ENCODE results near the gene CNOT3.

The CNOT3 gene

DNA sequence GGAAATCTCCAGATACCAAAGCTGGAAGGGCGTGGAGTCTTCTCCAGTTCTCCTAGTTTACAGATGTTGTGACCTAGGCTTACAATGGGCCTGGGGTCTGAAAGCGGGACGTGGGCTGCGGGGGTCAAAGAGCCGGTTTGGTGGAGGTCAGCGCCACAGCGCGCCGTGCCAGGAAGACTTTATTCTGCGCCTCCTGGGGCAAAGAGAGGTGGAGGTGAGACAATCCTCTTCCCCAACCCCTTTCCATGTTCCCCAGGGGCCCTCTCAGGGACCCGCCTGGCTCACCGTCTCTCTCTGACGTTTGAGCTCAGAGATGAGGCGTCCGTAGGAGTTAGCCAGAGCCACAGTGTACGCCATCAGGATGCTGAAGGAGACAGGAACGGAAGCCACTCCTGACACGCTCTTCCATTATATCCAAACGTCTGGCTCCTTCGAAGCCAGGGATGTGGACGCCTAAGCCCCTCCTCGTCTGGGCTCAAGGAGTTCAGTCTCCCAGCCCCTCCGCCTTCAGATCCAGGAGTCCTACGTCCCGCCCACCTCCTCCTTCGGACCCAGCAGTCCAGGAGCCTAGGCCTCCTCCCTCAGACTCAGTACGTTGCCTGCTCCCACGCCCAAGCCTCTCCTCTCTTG, 22.7 kb downstream of the CNOT3 start:
- Histone ChIP-seq H4K20me1 (peaks cover 0 to 43% (median 35%) of the 10 kb centered on the region in 11 experiments; a peak in 16 of 22 replicates), H3K9me3 (replicated peaks in 1 of 11) (peaks cover 0 to 8% (median 0%) of the 10 kb centered on the region in 11 experiments; a peak in 4 of 22 replicates), H3K4me2 (peak overlapping the region; percentile 87 to 99 (median 98)), H3K4me1 (peaks cover 49 to 72% (median 60%) of the 10 kb centered on the region in 10 experiments), H3K36me3 (peaks cover 28 to 32% (median 30%) of the 10 kb centered on the region in 11 experiments), H3K27me3 (no peaks in the 10 kb centered on the region), H3K27ac (peak overlapping the region; percentile 71 to 91 (median 83)), H3K9ac (peak overlapping the region; percentile 83 to 91 (median 85)), H3K4me3 (peak overlapping the region; percentile 60 to 80 (median 70))
- TF ChIP-seq Cebpa-rat (IDR thresholded peaks at IDR 0.05) = no peak

DNA sequence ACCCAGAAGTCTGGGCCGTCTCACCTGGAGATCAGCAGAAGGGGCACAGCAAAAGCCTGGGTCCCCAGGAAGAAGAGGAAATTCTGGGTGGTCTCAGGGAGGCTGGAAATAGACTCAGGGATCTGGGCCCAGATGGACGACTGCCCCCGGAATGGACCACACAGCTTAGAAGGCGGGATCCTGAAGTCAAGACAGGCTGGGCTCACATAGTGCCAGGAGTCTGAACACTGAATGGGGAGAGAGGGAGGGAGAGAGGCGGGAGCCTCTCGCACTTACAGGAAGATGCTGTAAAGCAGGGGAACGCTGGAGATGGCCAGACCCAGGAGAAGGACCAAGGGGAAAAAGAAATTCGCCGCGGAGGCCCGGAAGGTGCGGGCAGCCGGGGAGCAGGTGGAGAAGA, 23.3 kb downstream of the CNOT3 start:
- peaks cover 23 to 26% (median 25%) of the 10 kb centered on the region in 11 experiments for H3K36me3 ChIP-seq
- no peaks in the 10 kb centered on the region for H3K27me3 ChIP-seq
- H3K4me2 ChIP-seq = peak overlapping the region; percentile 87 to 99 (median 98)
- peaks cover 49 to 72% (median 60%) of the 10 kb centered on the region in 10 experiments for H3K4me1 ChIP-seq
- H3K4me3 ChIP-seq = peak overlapping the region; percentile 60 to 80 (median 70)
- H4K20me1 ChIP-seq = peaks cover 0 to 37% (median 30%) of the 10 kb centered on the region in 11 experiments; a peak in 16 of 22 replicates
- peak overlapping the region in 10 of 11 experiments; percentile 76 to 91 (median 84); a peak in 20 of 22 replicates for H3K27ac ChIP-seq
- peaks cover 0 to 10% (median 0%) of the 10 kb centered on the region in 11 experiments; a peak in 4 of 22 replicates for H3K9me3 ChIP-seq (replicated peaks in 1 of 11)
- peak overlapping the region; percentile 83 to 91 (median 85) for H3K9ac ChIP-seq
- TF ChIP-seq Cebpa-rat (IDR thresholded peaks at IDR 0.05) = no peak

DNA sequence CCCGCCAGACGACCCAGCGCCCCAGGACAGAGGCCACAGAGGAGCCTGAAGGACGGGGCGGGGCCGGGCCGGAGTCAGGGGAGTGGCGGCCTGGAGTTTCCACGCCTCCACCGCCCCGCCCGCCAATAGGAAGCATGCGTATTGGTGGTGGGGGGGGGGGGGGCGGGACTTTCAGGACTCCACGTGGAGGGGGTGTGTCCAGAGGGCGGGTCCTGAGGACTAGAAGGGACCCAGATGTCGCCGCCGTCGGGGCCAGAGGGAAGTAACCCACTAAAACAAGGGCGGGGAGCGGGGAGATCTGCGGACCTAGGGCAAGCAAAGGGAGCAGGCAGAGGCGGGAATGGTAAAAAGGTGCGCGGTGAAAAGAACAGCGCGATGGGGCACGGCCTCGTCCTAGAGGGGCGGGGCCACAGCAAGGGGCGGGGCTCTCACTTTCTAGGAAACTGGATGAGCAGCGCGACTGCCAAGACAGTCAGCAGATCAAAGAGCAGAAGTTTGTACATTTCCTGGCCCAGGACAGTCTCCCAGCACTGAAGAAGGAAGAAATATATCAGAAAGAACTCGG, 24.8 kb downstream of the CNOT3 start:
- H4K20me1 ChIP-seq = peaks cover 0 to 22% (median 15%) of the 10 kb centered on the region in 11 experiments; a peak in 13 of 22 replicates
- peaks cover 8 to 11% (median 10%) of the 10 kb centered on the region in 11 experiments for H3K36me3 ChIP-seq
- H3K4me2 ChIP-seq = peak overlapping the region; percentile 87 to 99 (median 98)
- H3K4me1 ChIP-seq = peaks cover 49 to 66% (median 58%) of the 10 kb centered on the region in 10 experiments
- H3K4me3 ChIP-seq = peak overlapping the region; percentile 16 to 80 (median 50); a peak in 14 of 20 replicates
- peaks cover 0 to 10% (median 0%) of the 10 kb centered on the region in 11 experiments; a peak in 4 of 22 replicates for H3K9me3 ChIP-seq (replicated peaks in 1 of 11)
- no peaks in the 10 kb centered on the region for H3K27me3 ChIP-seq
- H3K27ac ChIP-seq = peak overlapping the region in 7 of 11 experiments; percentile 1 to 51 (median 26); a peak in 9 of 22 replicates
- H3K9ac ChIP-seq = peak overlapping the region in 10 of 11 experiments; percentile 53 to 88 (median 64); a peak in 17 of 22 replicates
- no peak for TF ChIP-seq Cebpa-rat (IDR thresholded peaks at IDR 0.05)

DNA sequence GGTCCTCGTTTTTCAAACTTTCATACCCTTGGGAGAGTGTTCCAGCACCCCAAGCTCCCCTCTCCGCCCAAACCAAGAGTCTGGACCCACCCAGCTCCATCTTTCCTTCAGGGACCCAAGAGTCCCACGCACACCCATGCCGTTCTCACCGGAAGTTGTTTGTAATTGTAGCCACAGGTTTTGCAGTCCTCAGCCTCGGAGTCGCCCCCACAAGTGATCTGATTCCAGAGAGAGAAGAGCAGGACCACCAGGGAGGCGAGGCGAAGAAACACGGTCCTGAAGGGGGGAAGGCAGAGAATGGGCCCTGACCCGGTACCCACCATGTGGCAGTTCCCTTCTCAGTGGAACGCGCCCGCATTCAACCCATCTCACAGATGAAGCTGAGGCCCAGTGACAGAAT, 25.3 kb downstream of the CNOT3 start:
- Histone ChIP-seq H3K9ac (peak overlapping the region in 8 of 11 experiments; percentile 12 to 57 (median 47); a peak in 11 of 22 replicates), H4K20me1 (peaks cover 0 to 17% (median 12%) of the 10 kb centered on the region in 11 experiments; a peak in 12 of 22 replicates), H3K9me3 (replicated peaks in 1 of 11) (peaks cover 0 to 10% (median 0%) of the 10 kb centered on the region in 11 experiments; a peak in 4 of 22 replicates), H3K27me3 (no peaks in the 10 kb centered on the region), H3K4me1 (peaks cover 48 to 61% (median 54%) of the 10 kb centered on the region in 10 experiments), H3K4me2 (peak overlapping the region; percentile 76 to 99 (median 90)), H3K4me3 (peak overlapping the region in 9 of 10 experiments; percentile 33 to 75 (median 52); a peak in 13 of 20 replicates), H3K36me3 (peaks cover 2 to 6% (median 5%) of the 10 kb centered on the region in 11 experiments; a peak in 21 of 22 replicates), H3K27ac (peak overlapping the region in 8 of 11 experiments; percentile 0 to 51 (median 26); a peak in 10 of 22 replicates)
- TF ChIP-seq Cebpa-rat (IDR thresholded peaks at IDR 0.05) = no peak

DNA sequence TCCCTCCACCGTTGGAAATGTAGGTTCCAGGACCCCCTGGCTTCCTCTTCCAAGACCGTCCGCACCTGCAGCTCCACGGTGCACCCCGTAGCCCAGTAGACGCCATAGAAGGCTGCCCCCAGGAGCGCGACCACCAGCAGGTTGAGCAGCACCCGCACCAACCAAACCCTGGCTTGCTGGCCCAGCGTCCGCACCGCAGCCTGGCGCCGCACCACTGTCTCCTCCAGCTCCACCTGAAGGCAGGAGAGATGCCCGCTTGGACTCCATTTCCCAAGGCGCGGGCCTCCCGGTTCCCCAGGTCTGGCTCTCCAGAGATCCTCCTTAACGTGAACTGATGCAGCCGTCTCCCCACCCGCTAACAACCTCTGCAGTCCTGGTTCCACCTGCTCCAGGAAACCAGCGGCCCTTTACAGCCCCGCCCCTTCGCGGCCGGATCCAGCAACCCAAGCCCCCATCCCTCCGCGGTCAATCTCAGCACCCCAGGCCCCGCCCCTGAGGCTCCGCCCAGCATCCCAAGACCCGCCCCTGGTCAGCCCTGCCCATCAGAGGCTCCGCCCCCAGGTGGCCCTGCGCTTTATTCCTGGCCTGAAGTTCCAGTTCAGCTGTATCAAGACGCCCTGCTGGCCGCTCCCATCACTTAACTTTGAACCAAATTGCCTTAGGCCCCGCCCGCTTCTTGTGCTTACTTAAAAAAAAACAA, 27.0 kb downstream of the CNOT3 start:
- Histone ChIP-seq H3K4me2 (peak overlapping the region; percentile 40 to 98 (median 69)), H3K36me3 (no peaks in the 10 kb centered on the region), H4K20me1 (peaks cover 0 to 5% (median 0%) of the 10 kb centered on the region in 11 experiments; a peak in 2 of 22 replicates), H3K27me3 (no peaks in the 10 kb centered on the region), H3K9ac (no peak overlapping the region), H3K9me3 (replicated peaks in 1 of 11) (peaks cover 0 to 10% (median 0%) of the 10 kb centered on the region in 11 experiments; a peak in 4 of 22 replicates), H3K4me1 (peaks cover 41 to 55% (median 53%) of the 10 kb centered on the region in 10 experiments), H3K4me3 (no peak overlapping the region), H3K27ac (no peak overlapping the region)
- no peak for TF ChIP-seq Cebpa-rat (IDR thresholded peaks at IDR 0.05)

DNA sequence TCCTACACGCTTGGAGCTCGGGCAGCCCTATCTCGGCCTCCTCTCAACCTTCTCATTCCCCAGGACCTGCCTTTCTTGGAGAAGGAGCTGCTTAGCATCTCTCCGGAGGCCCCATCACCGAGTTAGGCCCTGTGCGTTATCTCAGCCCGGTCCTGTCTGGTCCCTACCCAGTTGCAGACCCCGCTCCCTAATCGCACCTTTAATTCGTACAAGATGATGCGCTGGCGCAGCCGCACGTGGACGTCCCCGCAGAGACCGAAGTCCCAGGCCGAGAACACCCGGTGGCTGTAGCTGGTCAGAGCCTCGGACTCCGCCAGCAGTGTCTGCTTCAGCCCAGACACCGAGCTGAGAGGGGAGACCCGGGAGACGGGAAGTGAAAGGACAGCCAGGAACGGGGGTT, 27.7 kb downstream of the CNOT3 start:
- Histone ChIP-seq H3K36me3 (no peaks in the 10 kb centered on the region), H3K9ac (no peak overlapping the region), H3K4me2 (peak overlapping the region in 1 of 11 experiments; percentile 98; a peak in 1 of 22 replicates), H3K4me3 (no peak overlapping the region), H4K20me1 (peaks cover 0 to 5% (median 0%) of the 10 kb centered on the region in 11 experiments; a peak in 2 of 22 replicates), H3K27me3 (no peaks in the 10 kb centered on the region), H3K27ac (no peak overlapping the region), H3K4me1 (peaks cover 40 to 56% (median 52%) of the 10 kb centered on the region in 10 experiments), H3K9me3 (replicated peaks in 1 of 11) (peaks cover 0 to 10% (median 0%) of the 10 kb centered on the region in 11 experiments; a peak in 4 of 22 replicates)
- no peak for TF ChIP-seq Cebpa-rat (IDR thresholded peaks at IDR 0.05)

DNA sequence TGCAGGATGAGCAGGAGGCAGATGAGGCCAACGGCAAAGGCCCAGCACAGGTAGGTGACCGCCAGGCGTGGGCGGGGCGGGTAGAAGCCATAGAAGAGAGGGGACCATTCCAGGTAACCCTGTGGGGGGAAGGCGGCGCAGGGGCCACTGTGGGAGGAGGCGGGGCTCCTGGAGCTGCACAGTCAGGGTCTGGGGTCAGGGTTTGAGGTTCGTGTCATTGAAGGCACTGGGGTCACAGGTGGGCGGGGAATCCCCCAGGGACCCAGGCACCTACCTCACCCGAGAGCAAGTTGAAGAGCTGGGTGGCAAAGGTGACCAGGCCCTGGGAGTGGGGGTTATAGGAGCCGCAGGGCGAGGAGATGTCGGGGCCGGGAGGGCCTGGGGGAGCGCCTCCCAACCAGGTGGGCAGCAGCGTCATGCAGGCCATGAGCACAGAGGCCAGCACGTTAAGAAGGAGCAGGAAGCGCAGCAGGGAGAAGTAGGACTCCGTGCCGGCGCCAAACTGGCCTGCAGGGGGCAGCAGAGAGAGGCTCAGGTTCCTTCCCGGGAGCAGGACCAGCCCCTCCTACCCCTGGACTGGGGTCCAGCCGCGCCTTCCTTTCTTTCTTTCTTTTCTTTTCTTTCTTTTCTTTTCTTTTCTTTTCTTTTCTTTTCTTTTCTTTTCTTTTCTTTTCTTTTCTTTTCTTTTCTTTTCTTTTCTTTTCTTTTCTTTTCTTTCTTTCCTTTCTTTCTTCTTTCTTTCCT, 30.8 kb downstream of the CNOT3 start:
- Histone ChIP-seq H3K36me3 (no peaks in the 10 kb centered on the region), H4K20me1 (peaks cover 0 to 10% (median under 1%) of the 10 kb centered on the region in 11 experiments; a peak in 6 of 22 replicates), H3K9me3 (replicated peaks in 1 of 11) (peaks cover 0 to 10% (median 0%) of the 10 kb centered on the region in 11 experiments; a peak in 4 of 22 replicates), H3K4me3 (no peak overlapping the region), H3K27ac (peak overlapping the region in 5 of 11 experiments; percentile 3 to 43 (median 30); a peak in 3 of 22 replicates), H3K9ac (peak overlapping the region in 3 of 11 experiments; percentile 13 to 50 (median 31); a peak in 2 of 22 replicates), H3K27me3 (no peaks in the 10 kb centered on the region), H3K4me2 (peak overlapping the region; percentile 42 to 73 (median 66); a peak in 21 of 22 replicates), H3K4me1 (peaks cover 23 to 38% (median 35%) of the 10 kb centered on the region in 10 experiments)
- TF ChIP-seq Cebpa-rat (IDR thresholded peaks at IDR 0.05) = no peak
